Endothelial cell of umbilical vein (primary cell): ENCODE data around the gene RIMBP2. TPM values are rescaled to one million over a fixed set of nuclear protein-coding genes. Genes with fewer than 3 reads are reported as not detected.

Source experiments
- BruUV-seq: library from RNA; stranded (reverse); fragments of 400-500 nt; replicated peaks from 2 replicates; lab custom pipeline; 2021; lab: Mats Ljungman, UMichigan
- CTCF ChIA-PET: fragments of 300-600, 350-600 bp; sonication (Branson Sonifier 250); formaldehyde crosslinking; loops from one replicate; lab custom pipeline; 2021; ENCODE audit warnings: antibody characterized with exemption, inconsistent platforms; lab: Charles Lee
- POLR2A ChIA-PET: fragments of 300-600, 350-600 bp; sonication (Branson Sonifier 250); formaldehyde crosslinking; loops from one replicate; lab custom pipeline; 2021; ENCODE audit warnings: antibody characterized with exemption, inconsistent platforms; lab: Charles Lee
- DNase-seq: peaks from one replicate; pipeline ENCODE4 v3.0.0-alpha.2; 2011; ENCODE audit warnings: low read depth, low spot score
- FAIRE-seq: peaks from 2 replicates; lab custom pipeline; 2011; peaks lifted over from hg19 to GRCh38; lab: Jason Lieb, UNC
- H2AFZ ChIP-seq: 2 replicates; pipeline ENCODE4 v1.6.0; 2012; ENCODE audit warnings: low read depth, low read length, control low read depth, inconsistent platforms
- H3K27ac ChIP-seq: 2 replicates; pipeline ENCODE4 v1.5.1; 2011; ENCODE audit warnings: low read depth, mild to moderate bottlenecking, control low read depth, low read length, moderate library complexity; ENCODE audit not compliant: insufficient read depth
- H3K27me3 ChIP-seq, 2 experiments: 2 replicates each; pipeline versions ENCODE4 v1.6.0 to v1.6.1; 2011; ENCODE audit warnings: low read length in 2 of 2, mixed read lengths in 1 of 2; ENCODE audit not compliant: control insufficient read depth in 2 of 2, insufficient read depth in 2 of 2
- H3K36me3 ChIP-seq, 2 experiments: 2 replicates in 1 of 2; 3 replicates in 1 of 2; pipeline ENCODE4 v1.5.1; 2011; ENCODE audit warnings: low read length in 2 of 2, mild to moderate bottlenecking in 1 of 2, moderate library complexity in 1 of 2; ENCODE audit not compliant: control insufficient read depth in 2 of 2, insufficient read depth in 2 of 2; ENCODE audit errors: extremely low read depth in 1 of 2
- H3K4me1 ChIP-seq: 3 replicates; pipeline ENCODE4 v1.5.1; 2011; ENCODE audit warnings: mild to moderate bottlenecking, low read length; ENCODE audit not compliant: control insufficient read depth, insufficient read depth; ENCODE audit errors: extremely low read depth
- H3K4me2 ChIP-seq: 2 replicates; pipeline ENCODE4 v1.6.1; 2011; ENCODE audit warnings: low read length, control low read depth, mixed read lengths; ENCODE audit not compliant: insufficient read depth
- H3K4me3 ChIP-seq, 3 experiments: fragments of 200-600 bp in 1 of 3; sonication (generic), shearing (Covaris generic) in 1 of 3; replicated peaks in 1 of 3; 2 replicates each; pipeline ENCODE4 v1.5.1; 2011 to 2016; ENCODE audit warnings: control low read depth in 3 of 3, low read length in 3 of 3, mild to moderate bottlenecking in 2 of 3, inconsistent platforms in 1 of 3, low read depth in 1 of 3, moderate library complexity in 1 of 3; ENCODE audit not compliant: insufficient read depth in 1 of 3
- H3K79me2 ChIP-seq: 2 replicates; pipeline ENCODE4 v1.6.0; 2012; ENCODE audit warnings: low read length, inconsistent platforms; ENCODE audit not compliant: control insufficient read depth, insufficient read depth
- H3K9ac ChIP-seq: replicated peaks from 2 replicates; pipeline ENCODE3; 2011; ENCODE audit warnings: low read length, control low read depth; ENCODE audit not compliant: insufficient read depth; ENCODE audit errors: extremely low read depth
- H3K9me1 ChIP-seq: replicated peaks from 3 replicates; pipeline ENCODE4 v1.6.0; 2011; ENCODE audit warnings: mild to moderate bottlenecking, low read length; ENCODE audit not compliant: control insufficient read depth, insufficient read depth; ENCODE audit errors: extremely low read depth
- H3K9me3 ChIP-seq: replicated peaks from 2 replicates; pipeline ENCODE4 v1.5.1; 2012; ENCODE audit warnings: low read length, inconsistent platforms; ENCODE audit not compliant: control insufficient read depth, insufficient read depth
- H4K20me1 ChIP-seq: replicated peaks from 2 replicates; pipeline ENCODE3; 2011; ENCODE audit warnings: mild to moderate bottlenecking, low read length; ENCODE audit not compliant: control insufficient read depth, insufficient read depth; ENCODE audit errors: extremely low read depth
- EZH2 ChIP-seq: IDR thresholded peaks from 2 replicates; pipeline ENCODE4 v1.6.1; 2012; ENCODE audit warnings: borderline replicate concordance, low read depth, mild to moderate bottlenecking, moderate library complexity, low read length, inconsistent platforms; ENCODE audit not compliant: severe bottlenecking
- FOS ChIP-seq: IDR thresholded peaks from 2 replicates; pipeline ENCODE4 v1.6.1; 2011; ENCODE audit warnings: mild to moderate bottlenecking, low read length, moderate library complexity, borderline replicate concordance; ENCODE audit not compliant: insufficient read depth
- GATA2 ChIP-seq: IDR thresholded peaks from 2 replicates; pipeline ENCODE4 v1.7.0; 2011; ENCODE audit warnings: low read depth, mild to moderate bottlenecking, moderate library complexity, mixed read lengths, low read length; ENCODE audit not compliant: insufficient read length, insufficient read depth
- JUN ChIP-seq: IDR thresholded peaks from 2 replicates; pipeline ENCODE4 v1.6.1; 2011; ENCODE audit warnings: borderline replicate concordance, low read depth; ENCODE audit not compliant: insufficient read length, insufficient read depth
- MYC ChIP-seq: IDR thresholded peaks from one replicate; pipeline ENCODE4 v1.6.1; 2011; ENCODE audit warnings: mild to moderate bottlenecking, low read depth, low read length
- POLR2A ChIP-seq: IDR thresholded peaks from 2 replicates; pipeline ENCODE4 v1.6.1; 2012; ENCODE audit warnings: low read depth, mild to moderate bottlenecking, control low read depth, low read length
- POLR2AphosphoS5 ChIP-seq: IDR thresholded peaks from 2 replicates; pipeline ENCODE4 v1.6.1; 2012; ENCODE audit warnings: low read depth, mild to moderate bottlenecking, control low read depth, low read length, moderate library complexity; ENCODE audit not compliant: insufficient read depth
- dilution Hi-C: fragments of 300-500 bp; cut with MboI; formaldehyde crosslinking; loops from one replicate; pipeline ENCODE4 v1.15.0; 2019; ENCODE audit warnings: low sequenced_read_pairs; ENCODE audit not compliant: extremely low pct_ligation_motif_present
- intact Hi-C: fragments of 100-400 bp; cut with micrococcal nuclease; formaldehyde crosslinking; loops from one replicate; pipeline ENCODE4 v1.10.0; 2022
- polyA plus RNA-seq, 4 experiments: library from polyadenylated mRNA; depleted of rRNA in 3 of 4; stranded (reverse) in 3 of 4; unstranded in 1 of 4; fragments of >200 nt; gene quantifications; 2 replicates each; pipeline versions ENCODE4 v1.2.1 to v1.2.3, GENCODE V29; 2011 to 2012; ENCODE audit warnings: missing spikeins in 1 of 4
- total RNA-seq: library from RNA; stranded (reverse); gene quantifications from 2 replicates; pipeline ENCODE4 v1.2.3, GENCODE V29; 2021
- TF ChIP-seq, protein P1 (sequence below): IDR thresholded peaks from 2 replicates; pipeline ENCODE4 v1.6.1; 2011; ENCODE audit not compliant: insufficient read depth, insufficient read length
- TF ChIP-seq, protein P2 (sequence below), 2 donors: IDR thresholded peaks; 1 replicate in 1 of 2; 2 replicates in 1 of 2; pipeline ENCODE4 v1.5.1; 2011; ENCODE audit warnings: low read length in 2 of 2, mild to moderate bottlenecking in 2 of 2, moderate library complexity in 2 of 2, control low read depth in 1 of 2, inconsistent platforms in 1 of 2, low read depth in 1 of 2; ENCODE audit not compliant: insufficient read depth in 1 of 2; ENCODE audit errors: extremely low read depth in 1 of 2

The RIMBP2 gene
- total and polyA plus RNA-seq, 2 donors (not counting 3 experiments of a cell fraction or from before 2014, with no cell fraction given): 0.04 TPM; not detected in 1

GRCh38 chr12:130514149-130514551 lies 201.9 kb downstream of the RIMBP2 start:
- TF ChIP-seq, protein P1, sequence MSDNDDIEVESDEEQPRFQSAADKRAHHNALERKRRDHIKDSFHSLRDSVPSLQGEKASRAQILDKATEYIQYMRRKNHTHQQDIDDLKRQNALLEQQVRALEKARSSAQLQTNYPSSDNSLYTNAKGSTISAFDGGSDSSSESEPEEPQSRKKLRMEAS: no peak
- TF ChIP-seq POLR2AphosphoS5 (no peak), FOS (no peak), EZH2 (no peak), GATA2 (no peak), JUN (no peak), POLR2A (no peak), MYC (no peak)
- TF ChIP-seq, protein P2, sequence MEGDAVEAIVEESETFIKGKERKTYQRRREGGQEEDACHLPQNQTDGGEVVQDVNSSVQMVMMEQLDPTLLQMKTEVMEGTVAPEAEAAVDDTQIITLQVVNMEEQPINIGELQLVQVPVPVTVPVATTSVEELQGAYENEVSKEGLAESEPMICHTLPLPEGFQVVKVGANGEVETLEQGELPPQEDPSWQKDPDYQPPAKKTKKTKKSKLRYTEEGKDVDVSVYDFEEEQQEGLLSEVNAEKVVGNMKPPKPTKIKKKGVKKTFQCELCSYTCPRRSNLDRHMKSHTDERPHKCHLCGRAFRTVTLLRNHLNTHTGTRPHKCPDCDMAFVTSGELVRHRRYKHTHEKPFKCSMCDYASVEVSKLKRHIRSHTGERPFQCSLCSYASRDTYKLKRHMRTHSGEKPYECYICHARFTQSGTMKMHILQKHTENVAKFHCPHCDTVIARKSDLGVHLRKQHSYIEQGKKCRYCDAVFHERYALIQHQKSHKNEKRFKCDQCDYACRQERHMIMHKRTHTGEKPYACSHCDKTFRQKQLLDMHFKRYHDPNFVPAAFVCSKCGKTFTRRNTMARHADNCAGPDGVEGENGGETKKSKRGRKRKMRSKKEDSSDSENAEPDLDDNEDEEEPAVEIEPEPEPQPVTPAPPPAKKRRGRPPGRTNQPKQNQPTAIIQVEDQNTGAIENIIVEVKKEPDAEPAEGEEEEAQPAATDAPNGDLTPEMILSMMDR (IDR thresholded peaks at IDR 0.05; ENCODE audit: extremely low read depth in 1 of 2, insufficient read depth in 1 of 2, low read depth in 1 of 2, low read length in 2 of 2): no peak

More at GRCh38 chr12:130514149-130514551, 201.9 kb downstream of the RIMBP2 start:
- BruUV-seq: no TSS peak
- no peaks in the 10 kb centered on the region for H3K79me2 ChIP-seq
- intact Hi-C loops (no loop called here), dilution Hi-C loops (no loop called here)
- H3K9me1 ChIP-seq: no peaks in the 10 kb centered on the region
- no peaks in the 10 kb centered on the region for H3K4me1 ChIP-seq
- ChIA-PET CTCF (interaction anchor here (1.2 kb wide), 1 partner anchor 10 kb away, joined by 3 read pairs; no protein-coding TSS in a partner anchor), POLR2A (no interaction called here)
- no peak overlapping the region for H3K9ac ChIP-seq
- H2AFZ ChIP-seq: no peak overlapping the region
- no peak overlapping the region for H3K27ac ChIP-seq
- no peaks in the 10 kb centered on the region for H4K20me1 ChIP-seq
- H3K4me2 ChIP-seq: no peak overlapping the region
- FAIRE-seq: no peak
- DNase-seq: no peak
- H3K9me3 ChIP-seq: peaks cover 7% of the 10 kb centered on the region
- no peaks in the 10 kb centered on the region for H3K36me3 ChIP-seq
- H3K27me3 ChIP-seq: no peaks in the 10 kb centered on the region
- no peak overlapping the region for H3K4me3 ChIP-seq
